SH-SY5Y (cell line): ENCODE results near the gene IGLL5.

Experiments
- GATA2 ChIP-seq: IDR thresholded peaks from 2 replicates; pipeline ENCODE4 v1.6.1; 2011; ENCODE audit warnings: mild to moderate bottlenecking, low read depth, low read length
- GATA3 ChIP-seq: IDR thresholded peaks from 2 replicates; pipeline ENCODE4 v1.6.1; 2011; ENCODE audit warnings: low read depth, mild to moderate bottlenecking, low read length, moderate library complexity

- no peak for TF ChIP-seq GATA2
- no peak for TF ChIP-seq GATA3
Observed at GRCh38 chr22:22882033-22882717, 5.4 kb upstream of the IGLL5 start.
